Measurements from ENCODE around the gene PLCB4. TPM values are rescaled to one million over a fixed set of nuclear protein-coding genes. Genes with fewer than 3 reads are reported as not detected.

Gene PLCB4
- polyA plus RNA-seq, 3 donors: not detected

GRCh38 chr20:9172851-9173250 lies 104.0 kb downstream of the PLCB4 start:
- peaks cover 0 to 3% (median 0%) of the 10 kb centered on the region in 7 donors for H3K9me3 Mint-ChIP-seq
- Histone ChIP-seq H3K4me3 (replicated peaks in 1 of 3; ENCODE audit: low read depth in 2 of 3, low read length in 3 of 3) (no peak overlapping the region), H3K4me2 (replicated peaks; ENCODE audit: extremely low read depth, low read length, poor library complexity, severe bottlenecking) (no peak overlapping the region), H3K9ac (ENCODE audit: insufficient read depth, low read length, poor library complexity, severe bottlenecking) (no peak overlapping the region), H4K20me1 (ENCODE audit: insufficient read depth, low read length) (no peaks in the 10 kb centered on the region), H3K27me3 (ENCODE audit: control insufficient read depth in 2 of 2, insufficient read depth in 2 of 2, low read length in 2 of 2) (no peaks in the 10 kb centered on the region), H3K36me3 (replicated peaks in 1 of 2; ENCODE audit: control insufficient read depth in 1 of 2, insufficient read depth in 2 of 2, low read length in 2 of 2) (no peaks in the 10 kb centered on the region), H3K9me3 (replicated peaks in 1 of 2; ENCODE audit: control insufficient read depth in 1 of 2, insufficient read depth in 1 of 2, low read length in 2 of 2) (no peaks in the 10 kb centered on the region), H3K4me1 (ENCODE audit: control insufficient read depth in 1 of 2, insufficient read depth in 2 of 2, low read length in 2 of 2) (no peaks in the 10 kb centered on the region), H3K79me2 (ENCODE audit: insufficient read depth, low read length) (no peaks in the 10 kb centered on the region), H3K27ac (ENCODE audit: low read depth in 1 of 2, low read length in 2 of 2) (no peak overlapping the region), H2AFZ (ENCODE audit: insufficient read depth, low read depth, low read length, poor library complexity, severe bottlenecking) (no peak overlapping the region)
- H3K36me3 Mint-ChIP-seq: no peaks in the 10 kb centered on the region
- no peak overlapping the region for H3K27ac Mint-ChIP-seq
- intact Hi-C loops (cut with micrococcal nuclease): no loop called here
- no peak for DNase-seq
- WGBS (ENCODE audit: insufficient coverage): 0% methylated on average over 1 of the region's 2 CpGs
- no peaks in the 10 kb centered on the region for H3K27me3 Mint-ChIP-seq (ENCODE audit: low read depth in 3 of 3)
- TF ChIP-seq CTCF (IDR thresholded peaks at IDR 0.05): no peak
- no peak overlapping the region for H3K4me3 Mint-ChIP-seq
- no peaks in the 10 kb centered on the region for H3K4me1 Mint-ChIP-seq

- H3K79me2 ChIP-seq (ENCODE audit: insufficient read depth, low read length): no peaks in the 10 kb centered on the region
- no peak for DNase-seq
- no peak overlapping the region for H3K4me2 ChIP-seq (replicated peaks; ENCODE audit: extremely low read depth, low read length, poor library complexity, severe bottlenecking)
- TF ChIP-seq CTCF (IDR thresholded peaks at IDR 0.05): no peak
- 84% methylated on average over 2 of the region's 4 CpGs for WGBS (ENCODE audit: insufficient coverage)
- H3K4me3 ChIP-seq (replicated peaks in 1 of 3; ENCODE audit: low read depth in 2 of 3, low read length in 3 of 3): no peak overlapping the region
- H3K9ac ChIP-seq (ENCODE audit: insufficient read depth, low read length, poor library complexity, severe bottlenecking): no peak overlapping the region
- H3K9me3 Mint-ChIP-seq: peaks cover 0 to 3% (median 0%) of the 10 kb centered on the region in 7 donors
- no peak overlapping the region for H2AFZ ChIP-seq (ENCODE audit: insufficient read depth, low read depth, low read length, poor library complexity, severe bottlenecking)
- H4K20me1 ChIP-seq (ENCODE audit: insufficient read depth, low read length): no peaks in the 10 kb centered on the region
- no peaks in the 10 kb centered on the region for H3K9me3 ChIP-seq (replicated peaks in 1 of 2; ENCODE audit: control insufficient read depth in 1 of 2, insufficient read depth in 1 of 2, low read length in 2 of 2)
- H3K36me3 Mint-ChIP-seq: no peaks in the 10 kb centered on the region
- intact Hi-C loops (cut with micrococcal nuclease): no loop called here
- H3K4me3 Mint-ChIP-seq: no peak overlapping the region
- no peak overlapping the region for H3K27ac Mint-ChIP-seq
- no peaks in the 10 kb centered on the region for H3K27me3 ChIP-seq (ENCODE audit: control insufficient read depth in 2 of 2, insufficient read depth in 2 of 2, low read length in 2 of 2)
- no peaks in the 10 kb centered on the region for H3K4me1 ChIP-seq (ENCODE audit: control insufficient read depth in 1 of 2, insufficient read depth in 2 of 2, low read length in 2 of 2)
- no peaks in the 10 kb centered on the region for H3K36me3 ChIP-seq (replicated peaks in 1 of 2; ENCODE audit: control insufficient read depth in 1 of 2, insufficient read depth in 2 of 2, low read length in 2 of 2)
- no peaks in the 10 kb centered on the region for H3K4me1 Mint-ChIP-seq
- H3K27ac ChIP-seq (ENCODE audit: low read depth in 1 of 2, low read length in 2 of 2): no peak overlapping the region
- no peaks in the 10 kb centered on the region for H3K27me3 Mint-ChIP-seq (ENCODE audit: low read depth in 3 of 3)
Measured at GRCh38 chr20:9177278-9177677, 108.4 kb downstream of the PLCB4 start.

All from CD14-positive monocyte (primary cell).